ENCODE measurements around the gene LRCH1. TPM values are rescaled to one million over a fixed set of nuclear protein-coding genes. Genes with fewer than 3 reads are reported as not detected.

Gene LRCH1
- total and polyA plus RNA-seq, 2 of the 13 experiments (the other 11 are each of a cell fraction or from before 2014, with no cell fraction given), result 4.1 to 12.6 TPM

GRCh38 chr13:46685006-46685730 is 132.2 kb downstream of the LRCH1 start (continued):
- TF ChIP-seq POLR2G (IDR thresholded peaks at IDR 0.05; ENCODE audit: low read depth, low read length), result no peak

GRCh38 chr13:46686171-46686570 is 133.2 kb downstream of the LRCH1 start:
- no peak overlapping the region for H2AFZ ChIP-seq (ENCODE audit: low read length)
- CTCF ChIA-PET (ENCODE audit: low intra/inter-chr PET ratio, low total read pairs), result no interaction called here
- DNase-seq (ENCODE audit: low spot score) (no peak), FAIRE-seq (no peak), ATAC-seq (no peak)
- no peaks in the 10 kb centered on the region for H3K9me3 ChIP-seq (ENCODE audit: low read length)
- intact Hi-C loops (cut with micrococcal nuclease; ENCODE audit: unreplicated experiment) (loop anchor here (10.0 kb wide), 1 partner anchor 131 kb away; the partner anchor contains the start of gene LRCH1), in situ Hi-C loops (cut with HindIII; ENCODE audit: extremely low pct_ligation_motif_present, low pct_unique_long_range_greater_than_20kb) (loop anchor here (10.0 kb wide), 1 partner anchor 541 kb away; no protein-coding TSS in a partner anchor)
- WGBS (ENCODE audit: low lambda C conversion rate), result 94% methylated on average over 4 of the region's 4 CpGs
- H3K79me2 ChIP-seq (ENCODE audit: insufficient read depth, low read length), result no peaks in the 10 kb centered on the region
- TF ChIP-seq ZNF44 (CRISPR knock-in tag; IDR thresholded peaks at IDR 0.05) (no peak), ZNF687 (CRISPR knock-in tag; IDR thresholded peaks at IDR 0.05) (no peak), HOMEZ (CRISPR knock-in tag; IDR thresholded peaks at IDR 0.05; ENCODE audit: low read depth) (no peak), ZFP36 (IDR thresholded peaks at IDR 0.05; ENCODE audit: borderline replicate concordance, low read depth, low read length, partially characterized antibody) (no peak), E2F2 (CRISPR knock-in tag; IDR thresholded peaks at IDR 0.05; ENCODE audit: borderline replicate concordance) (no peak), SSRP1 (CRISPR knock-in tag; IDR thresholded peaks at IDR 0.05) (no peak), ZNF543 (CRISPR knock-in tag; IDR thresholded peaks at IDR 0.05) (no peak), ZNF558 (CRISPR knock-in tag; IDR thresholded peaks at IDR 0.05; ENCODE audit: borderline replicate concordance) (no peak), SIN3B (IDR thresholded peaks at IDR 0.05; ENCODE audit: low read length) (no peak), RFX5 (IDR thresholded peaks at IDR 0.05; ENCODE audit: low read depth, low read length) (no peak)
- H3K4me1 ChIP-seq (ENCODE audit: insufficient read depth, low read length), result peaks cover 61% of the 10 kb centered on the region
- H3K27ac ChIP-seq (ENCODE audit: extremely low read length, insufficient read depth, low read length), result no peak overlapping the region
- H4K20me1 ChIP-seq (ENCODE audit: insufficient read depth, low read length), result no peaks in the 10 kb centered on the region
- BruUV-seq (replicated peaks), result no TSS peak
- H3K4me2 ChIP-seq (ENCODE audit: low read depth, low read length), result no peak overlapping the region
- peaks cover 1 to 11% of the 10 kb centered on the region in 2 experiments; a peak in 2 of 5 replicates for H3K36me3 ChIP-seq (replicated peaks in 1 of 2; ENCODE audit: control insufficient read depth in 1 of 2, insufficient read depth in 2 of 2, low read length in 2 of 2)
- H3K9ac ChIP-seq (ENCODE audit: insufficient read depth, low read depth, low read length), result no peak overlapping the region
- H3K27me3 ChIP-seq (ENCODE audit: control insufficient read depth in 1 of 2, insufficient read depth in 2 of 2, low read length in 2 of 2), result no peaks in the 10 kb centered on the region
- POLR2A ChIA-PET, result no interaction called here
- H3K4me3 ChIP-seq (replicated peaks in 1 of 3; ENCODE audit: insufficient read depth in 1 of 3, low read depth in 2 of 3, low read length in 3 of 3), result no peak overlapping the region

All from HepG2 (cell line).